ENCODE results near the gene ENOX1. TPM values are rescaled to one million over a fixed set of nuclear protein-coding genes. Genes with fewer than 3 reads are reported as not detected.

Gene ENOX1
- total RNA-seq, 1 experiment from 2014 or later = 2.4 TPM

GRCh38 chr13:43665388-43665787 lies 121.4 kb downstream of the ENOX1 start:
- DNase-seq = no peak
- Histone ChIP-seq H3K27me3 (no peaks in the 10 kb centered on the region), H3K36me3 (no peaks in the 10 kb centered on the region), H3K9me3 (no peaks in the 10 kb centered on the region), H3K4me3 (no peak overlapping the region)

GRCh38 chr13:43664700-43665191 lies 122.0 kb downstream of the ENOX1 start:
- Histone ChIP-seq H3K27me3 (no peaks in the 10 kb centered on the region), H3K9me3 (no peaks in the 10 kb centered on the region), H3K36me3 (no peaks in the 10 kb centered on the region), H3K4me3 (no peak overlapping the region)
- peak; percentile 76 for DNase-seq

- Histone ChIP-seq H3K4me3 (no peak overlapping the region), H3K9me3 (no peaks in the 10 kb centered on the region), H3K36me3 (no peaks in the 10 kb centered on the region), H3K27me3 (no peaks in the 10 kb centered on the region)
- peak; percentile 3 for DNase-seq
These were observed 123.2 kb downstream of the ENOX1 start for GRCh38 chr13:43663474-43664090.

- Histone ChIP-seq H3K4me3 (no peak overlapping the region), H3K9me3 (no peaks in the 10 kb centered on the region), H3K36me3 (no peaks in the 10 kb centered on the region), H3K27me3 (no peaks in the 10 kb centered on the region)
- no peak for DNase-seq
These were observed 123.8 kb downstream of the ENOX1 start for GRCh38 chr13:43662976-43663375.

GRCh38 chr13:43661161-43661830 lies 125.5 kb downstream of the ENOX1 start:
- H3K4me3 ChIP-seq = no peak overlapping the region
- no peaks in the 10 kb centered on the region for H3K27me3 ChIP-seq
- DNase-seq = no peak
- H3K36me3 ChIP-seq = no peaks in the 10 kb centered on the region
- H3K9me3 ChIP-seq = no peaks in the 10 kb centered on the region

GRCh38 chr13:43657485-43657884 lies 129.3 kb downstream of the ENOX1 start:
- Histone ChIP-seq H3K9me3 (no peaks in the 10 kb centered on the region), H3K27me3 (no peaks in the 10 kb centered on the region), H3K36me3 (no peaks in the 10 kb centered on the region), H3K4me3 (no peak overlapping the region)
- DNase-seq = no peak

- H3K27me3 ChIP-seq = no peaks in the 10 kb centered on the region
- no peak overlapping the region for H3K4me3 ChIP-seq
- no peaks in the 10 kb centered on the region for H3K9me3 ChIP-seq
- DNase-seq = no peak
- H3K36me3 ChIP-seq = no peaks in the 10 kb centered on the region
These were observed 132.8 kb downstream of the ENOX1 start for GRCh38 chr13:43653980-43654379.

- H3K9me3 ChIP-seq = no peaks in the 10 kb centered on the region
- H3K36me3 ChIP-seq = no peaks in the 10 kb centered on the region
- no peaks in the 10 kb centered on the region for H3K27me3 ChIP-seq
- DNase-seq = no peak
- no peak overlapping the region for H3K4me3 ChIP-seq
These were observed 133.4 kb downstream of the ENOX1 start for GRCh38 chr13:43653395-43653794.

GRCh38 chr13:43652760-43653159 lies 134.0 kb downstream of the ENOX1 start:
- no peak for DNase-seq
- no peaks in the 10 kb centered on the region for H3K9me3 ChIP-seq
- no peaks in the 10 kb centered on the region for H3K27me3 ChIP-seq
- no peak overlapping the region for H3K4me3 ChIP-seq
- H3K36me3 ChIP-seq = no peaks in the 10 kb centered on the region

- no peaks in the 10 kb centered on the region for H3K36me3 ChIP-seq
- H3K4me3 ChIP-seq = no peak overlapping the region
- no peaks in the 10 kb centered on the region for H3K27me3 ChIP-seq
These were observed 135.9 kb downstream of the ENOX1 start for GRCh38 chr13:43650882-43651281.

GRCh38 chr13:43648733-43649132 lies 138.0 kb downstream of the ENOX1 start:
- DNase-seq = no peak
- Histone ChIP-seq H3K36me3 (no peaks in the 10 kb centered on the region), H3K9me3 (no peaks in the 10 kb centered on the region), H3K27me3 (no peaks in the 10 kb centered on the region), H3K4me3 (no peak overlapping the region)

More at GRCh38 chr13:43650882-43651281, 135.9 kb downstream of the ENOX1 start:
- DNase-seq = no peak
- no peaks in the 10 kb centered on the region for H3K9me3 ChIP-seq

GRCh38 chr13:43647471-43647870 lies 139.3 kb downstream of the ENOX1 start:
- no peaks in the 10 kb centered on the region for H3K27me3 ChIP-seq
- H3K4me3 ChIP-seq = no peak overlapping the region
- no peak for DNase-seq
- H3K36me3 ChIP-seq = no peaks in the 10 kb centered on the region
- no peaks in the 10 kb centered on the region for H3K9me3 ChIP-seq

- no peaks in the 10 kb centered on the region for H3K36me3 ChIP-seq
- H3K27me3 ChIP-seq = no peaks in the 10 kb centered on the region
- no peak for DNase-seq
- no peaks in the 10 kb centered on the region for H3K9me3 ChIP-seq
- H3K4me3 ChIP-seq = no peak overlapping the region
These were observed 146.3 kb downstream of the ENOX1 start for GRCh38 chr13:43640476-43640875.

- DNase-seq = no peak
- Histone ChIP-seq H3K36me3 (no peaks in the 10 kb centered on the region), H3K27me3 (no peaks in the 10 kb centered on the region), H3K9me3 (no peaks in the 10 kb centered on the region; the same call in 1 of the 2 replicates), H3K4me3 (no peak overlapping the region)
These were observed 155.7 kb downstream of the ENOX1 start for GRCh38 chr13:43631106-43631505.

GRCh38 chr13:43629691-43630480 lies 156.9 kb downstream of the ENOX1 start:
- DNase-seq = no peak
- no peaks in the 10 kb centered on the region for H3K36me3 ChIP-seq

GRCh38 chr13:43626994-43627393 lies 159.8 kb downstream of the ENOX1 start:
- Histone ChIP-seq H3K27me3 (no peaks in the 10 kb centered on the region), H3K36me3 (no peaks in the 10 kb centered on the region), H3K9me3 (no peaks in the 10 kb centered on the region), H3K4me3 (no peak overlapping the region)
- no peak for DNase-seq

More at GRCh38 chr13:43629691-43630480, 156.9 kb downstream of the ENOX1 start:
- Histone ChIP-seq H3K4me3 (no peak overlapping the region), H3K9me3 (no peaks in the 10 kb centered on the region; the same call in 1 of the 2 replicates), H3K27me3 (no peaks in the 10 kb centered on the region)

GRCh38 chr13:43614063-43614462 lies 172.7 kb downstream of the ENOX1 start:
- DNase-seq = no peak
- H3K9me3 ChIP-seq = no peaks in the 10 kb centered on the region
- H3K4me3 ChIP-seq = no peak overlapping the region
- H3K27me3 ChIP-seq = no peaks in the 10 kb centered on the region
- no peaks in the 10 kb centered on the region for H3K36me3 ChIP-seq
